HCT116 (cell line): Measurements from ENCODE around the gene MID1. TPM values are rescaled to one million over a fixed set of nuclear protein-coding genes. Genes with fewer than 3 reads are reported as not detected.

Experiments used
- ATAC-seq: fragments of 200-7000 bp; cut with Tn5 transposase; 2 replicates; pipeline ENCODE4 v1.9.1; 2020; ENCODE audit warnings: mild to moderate bottlenecking, moderate library complexity
- BruUV-seq: library from RNA; stranded (reverse); fragments of 400-500 nt; replicated peaks from 2 replicates; lab custom pipeline; 2021; lab: Mats Ljungman, UMichigan
- CTCF ChIA-PET: fragments of 300-600 bp; sonication (Branson Sonifier 250); formaldehyde crosslinking; loops from one replicate; lab custom pipeline; 2021; ENCODE audit warnings: antibody characterized with exemption; lab: Charles Lee
- POLR2A ChIA-PET: fragments of 300-600, 350-600 bp; sonication (Branson Sonifier 250); formaldehyde crosslinking; loops from one replicate; lab custom pipeline; 2021; ENCODE audit warnings: antibody characterized with exemption; lab: Charles Lee
- RAD21 ChIA-PET, 2 experiments: fragments of 300-600 bp; sonication (Branson Sonifier 250); formaldehyde crosslinking; loops; one replicate each; lab custom pipeline; 2023; ENCODE audit warnings: low total read pairs in 2 of 2; ENCODE audit not compliant: uncharacterized antibody in 2 of 2, unreplicated experiment in 2 of 2, low non-redundant PET in 1 of 2; lab: Charles Lee
- DNase-seq: peaks from one replicate; pipeline ENCODE4 v3.0.0-alpha.2; 2010; ENCODE audit warnings: low read depth, low spot score
- H2AFZ ChIP-seq: fragments of 200-600 bp; shearing (Covaris generic), sonication (generic); 2 replicates; pipeline ENCODE4 v1.6.1; 2017; ENCODE audit warnings: low read depth, mixed run types, mixed read lengths, antibody characterized with exemption, low read length; ENCODE audit not compliant: poor library complexity, severe bottlenecking
- H3K27ac ChIP-seq: 2 replicates; pipeline ENCODE4 v1.5.1; 2012; ENCODE audit warnings: low read depth, low read length
- H3K27me3 ChIP-seq: fragments of 200-600 bp; sonication (generic); 2 replicates; pipeline ENCODE4 v1.6.1; 2016; ENCODE audit warnings: mixed run types, low read length, mixed read lengths; ENCODE audit not compliant: insufficient read depth
- H3K36me3 ChIP-seq, 2 experiments: fragments of 200-500 bp in 1 of 2; fragments of 200-600 bp in 1 of 2; sonication (Bioruptor generic) in 1 of 2; sonication (generic) in 1 of 2; 2 replicates each; pipeline versions ENCODE4 v1.5.1 to v1.6.1; 2014 to 2016; ENCODE audit warnings: low read length in 2 of 2, inconsistent platforms in 1 of 2, mixed read lengths in 1 of 2, mixed run types in 1 of 2; ENCODE audit not compliant: insufficient read depth in 2 of 2, control insufficient read depth in 1 of 2
- H3K4me1 ChIP-seq, 2 experiments: fragments of 200-600 bp in 1 of 2; sonication (generic) in 1 of 2; 2 replicates each; pipeline versions ENCODE4 v1.5.1 to v1.6.1; 2012 to 2017; ENCODE audit warnings: low read length in 2 of 2, inconsistent platforms in 1 of 2, mild to moderate bottlenecking in 1 of 2, mixed read lengths in 1 of 2, mixed run types in 1 of 2, moderate library complexity in 1 of 2; ENCODE audit not compliant: insufficient read depth in 2 of 2, control insufficient read depth in 1 of 2
- H3K4me2 ChIP-seq: fragments of 200-600 bp; sonication (generic); 2 replicates; pipeline ENCODE4 v1.6.1; 2017; ENCODE audit warnings: mixed run types, low read length, mixed read lengths
- H3K4me3 ChIP-seq, 2 experiments: fragments of 200-600 bp in 1 of 2; sonication (generic) in 1 of 2; replicated peaks in 1 of 2; 2 replicates each; pipeline ENCODE4 v1.5.1; 2011 to 2016; ENCODE audit warnings: low read length in 2 of 2, control low read depth in 1 of 2, low read depth in 1 of 2, mild to moderate bottlenecking in 1 of 2, mixed read lengths in 1 of 2, mixed run types in 1 of 2
- H3K79me2 ChIP-seq: fragments of 200-600 bp; sonication (generic); 2 replicates; pipeline ENCODE4 v1.6.1; 2017; ENCODE audit warnings: mild to moderate bottlenecking, mixed run types, low read length, moderate library complexity, mixed read lengths; ENCODE audit not compliant: insufficient read depth
- H3K9ac ChIP-seq: fragments of 200-600 bp; sonication (generic); 2 replicates; pipeline ENCODE4 v1.6.1; 2016; ENCODE audit warnings: low read length, mixed read lengths
- H3K9me2 ChIP-seq: fragments of 200-600 bp; sonication (generic), shearing (Covaris generic); 2 replicates; pipeline ENCODE4 v1.6.1; 2017; ENCODE audit warnings: mixed run types, mild to moderate bottlenecking, moderate library complexity; ENCODE audit not compliant: insufficient read depth
- H3K9me3 ChIP-seq, 2 experiments: fragments of 200-500 bp in 1 of 2; fragments of 200-600 bp in 1 of 2; sonication (Bioruptor generic) in 1 of 2; sonication (generic) in 1 of 2; 2 replicates each; pipeline ENCODE4 v1.6.1; 2014 to 2017; ENCODE audit warnings: low read length in 2 of 2, mixed read lengths in 2 of 2, inconsistent platforms in 1 of 2, low read depth in 1 of 2, mild to moderate bottlenecking in 1 of 2, mixed run types in 1 of 2, moderate library complexity in 1 of 2; ENCODE audit not compliant: control insufficient read depth in 1 of 2, insufficient read depth in 1 of 2
- H4K20me1 ChIP-seq: fragments of 200-600 bp; sonication (generic), shearing (Covaris generic); 2 replicates; pipeline ENCODE4 v1.6.1; 2017; ENCODE audit warnings: mixed run types, mild to moderate bottlenecking, moderate library complexity; ENCODE audit not compliant: insufficient read depth
- ATF3 ChIP-seq: IDR thresholded peaks from 2 replicates; pipeline ENCODE4 v1.6.1; 2012
- CBX3 ChIP-seq: IDR thresholded peaks from 2 replicates; pipeline ENCODE4 v1.6.1; 2012; ENCODE audit warnings: low read depth
- ELF1 ChIP-seq: IDR thresholded peaks from 2 replicates; pipeline ENCODE4 v1.6.1; 2012; ENCODE audit warnings: low read depth, borderline replicate concordance
- JUND ChIP-seq: IDR thresholded peaks from 2 replicates; pipeline ENCODE4 v1.6.1; 2012
- POLR2A ChIP-seq: IDR thresholded peaks from 2 replicates; pipeline ENCODE4 v1.7.0; 2011; ENCODE audit warnings: borderline replicate concordance; ENCODE audit not compliant: insufficient read depth, insufficient read length; ENCODE audit errors: extremely low read depth
- RAD21 ChIP-seq: IDR thresholded peaks from 2 replicates; pipeline ENCODE4 v1.6.1; 2012; ENCODE audit warnings: low read depth, mild to moderate bottlenecking
- SIN3A ChIP-seq: IDR thresholded peaks from 2 replicates; pipeline ENCODE4 v1.6.1; 2012; ENCODE audit warnings: low read depth
- SRF ChIP-seq: IDR thresholded peaks from 2 replicates; pipeline ENCODE4 v1.6.1; 2012; ENCODE audit warnings: low read depth
- TCF7L2 ChIP-seq: IDR thresholded peaks from 2 replicates; pipeline ENCODE4 v1.7.0; 2011; ENCODE audit warnings: borderline replicate concordance, inconsistent platforms; ENCODE audit not compliant: insufficient read depth, insufficient read length; ENCODE audit errors: extremely low read depth
- ZNF274 ChIP-seq: fragments of 200-500 bp; sonication (Bioruptor generic); IDR thresholded peaks from 2 replicates; pipeline ENCODE4 v1.6.1; 2014; ENCODE audit warnings: mild to moderate bottlenecking, low read depth, low read length, inconsistent platforms
- intact Hi-C: fragments of 100-400 bp; cut with micrococcal nuclease; formaldehyde crosslinking; loops from 2 replicates; pipeline ENCODE4 v1.10.0; 2022
- total RNA-seq: library from RNA; stranded (reverse); gene quantifications from one replicate; pipeline ENCODE4 v1.2.1, GENCODE V29; 2021; ENCODE audit not compliant: unreplicated experiment
- TF ChIP-seq, protein P1 (sequence below): IDR thresholded peaks from 2 replicates; pipeline ENCODE4 v1.6.1; 2012; ENCODE audit warnings: low read depth

MID1 gene
- total RNA-seq, 1 experiment from 2014 or later = 48.8 TPM

DNA sequence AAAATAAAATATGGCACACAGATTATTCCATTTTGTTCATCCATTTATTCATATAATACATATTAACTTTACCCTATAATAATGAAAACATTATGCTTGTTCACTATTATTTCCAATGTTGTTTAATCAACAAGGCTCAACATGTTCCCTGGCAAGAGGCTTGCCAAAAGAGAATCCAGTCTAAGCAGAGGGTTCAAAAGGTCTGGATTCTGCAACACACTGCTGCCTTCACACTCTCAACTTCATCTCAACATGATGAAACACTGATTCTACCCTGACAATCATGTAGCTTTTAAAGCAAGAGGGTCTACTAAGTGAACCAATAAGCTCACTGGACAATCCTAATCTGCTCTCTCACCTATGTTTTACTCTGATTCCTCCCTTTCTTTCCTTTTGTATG lies 101.1 kb downstream of the MID1 start:
- TF ChIP-seq JUND (no peak), SIN3A (no peak), ELF1 (no peak), ATF3 (no peak), ZNF274 (no peak), CBX3 (no peak), POLR2A (no peak), TCF7L2 (no peak), SRF (no peak), RAD21 (no peak)
- TF ChIP-seq, protein P1, sequence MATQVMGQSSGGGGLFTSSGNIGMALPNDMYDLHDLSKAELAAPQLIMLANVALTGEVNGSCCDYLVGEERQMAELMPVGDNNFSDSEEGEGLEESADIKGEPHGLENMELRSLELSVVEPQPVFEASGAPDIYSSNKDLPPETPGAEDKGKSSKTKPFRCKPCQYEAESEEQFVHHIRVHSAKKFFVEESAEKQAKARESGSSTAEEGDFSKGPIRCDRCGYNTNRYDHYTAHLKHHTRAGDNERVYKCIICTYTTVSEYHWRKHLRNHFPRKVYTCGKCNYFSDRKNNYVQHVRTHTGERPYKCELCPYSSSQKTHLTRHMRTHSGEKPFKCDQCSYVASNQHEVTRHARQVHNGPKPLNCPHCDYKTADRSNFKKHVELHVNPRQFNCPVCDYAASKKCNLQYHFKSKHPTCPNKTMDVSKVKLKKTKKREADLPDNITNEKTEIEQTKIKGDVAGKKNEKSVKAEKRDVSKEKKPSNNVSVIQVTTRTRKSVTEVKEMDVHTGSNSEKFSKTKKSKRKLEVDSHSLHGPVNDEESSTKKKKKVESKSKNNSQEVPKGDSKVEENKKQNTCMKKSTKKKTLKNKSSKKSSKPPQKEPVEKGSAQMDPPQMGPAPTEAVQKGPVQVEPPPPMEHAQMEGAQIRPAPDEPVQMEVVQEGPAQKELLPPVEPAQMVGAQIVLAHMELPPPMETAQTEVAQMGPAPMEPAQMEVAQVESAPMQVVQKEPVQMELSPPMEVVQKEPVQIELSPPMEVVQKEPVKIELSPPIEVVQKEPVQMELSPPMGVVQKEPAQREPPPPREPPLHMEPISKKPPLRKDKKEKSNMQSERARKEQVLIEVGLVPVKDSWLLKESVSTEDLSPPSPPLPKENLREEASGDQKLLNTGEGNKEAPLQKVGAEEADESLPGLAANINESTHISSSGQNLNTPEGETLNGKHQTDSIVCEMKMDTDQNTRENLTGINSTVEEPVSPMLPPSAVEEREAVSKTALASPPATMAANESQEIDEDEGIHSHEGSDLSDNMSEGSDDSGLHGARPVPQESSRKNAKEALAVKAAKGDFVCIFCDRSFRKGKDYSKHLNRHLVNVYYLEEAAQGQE = no peak
- Histone ChIP-seq H3K9me2 (no peaks in the 10 kb centered on the region), H3K4me3 (no peak overlapping the region), H3K9me3 (no peaks in the 10 kb centered on the region), H3K27ac (no peak overlapping the region), H3K4me2 (no peak overlapping the region), H3K79me2 (peaks cover 11% of the 10 kb centered on the region), H3K27me3 (no peaks in the 10 kb centered on the region), H3K4me1 (no peaks in the 10 kb centered on the region), H3K36me3 (no peaks in the 10 kb centered on the region), H4K20me1 (no peaks in the 10 kb centered on the region), H2AFZ (no peak overlapping the region), H3K9ac (no peak overlapping the region)
- ATAC-seq (no peak), DNase-seq (no peak)
- CTCF ChIA-PET = no interaction called here
- intact Hi-C loops = no loop called here
- POLR2A ChIA-PET = no interaction called here
- RAD21 ChIA-PET = no interaction called here
- BruUV-seq = no TSS peak
